SU-DHL-6 (cell line): Measurements from ENCODE around the gene UBXN4.
A peak's percentile ranks its signal among the peaks of the same experiment; 100 is the strongest.

Source experiments
- CTCF ChIP-seq: fragments of 200-600 bp; sonication (generic); IDR thresholded peaks from one replicate; pipeline ENCODE4 v1.5.1; 2017; ENCODE audit warnings: antibody characterized with exemption, mild to moderate bottlenecking, low read length, moderate library complexity; ENCODE audit not compliant: insufficient read depth, poor library complexity, severe bottlenecking
- EZH2phosphoT487 ChIP-seq: fragments of 200-600 bp; sonication (generic), shearing (Covaris generic); conservative IDR thresholded peaks from 2 replicates; pipeline ENCODE4 v1.6.1; 2018; ENCODE audit warnings: mild to moderate bottlenecking, antibody characterized with exemption, low read length, moderate library complexity, mixed read lengths

GRCh38 chr2:135744760-135745314, 3.2 kb downstream of the UBXN4 start:
- TF ChIP-seq CTCF (peak; percentile 25), EZH2phosphoT487 (no peak)
